Measurements from ENCODE around the gene CHI3L2.

GRCh38 chr1:111193712-111194480 is 33.6 kb upstream of the CHI3L2 start:
- no peak for TF ChIP-seq CTCF (IDR thresholded peaks at IDR 0.05)
- TF ChIP-seq EZH2 (IDR thresholded peaks at IDR 0.05; ENCODE audit: borderline replicate concordance, insufficient read depth, low read depth, low read length, poor library complexity, severe bottlenecking): no peak

All from B cell (primary cell).